Endothelial cell of umbilical vein (primary cell): ENCODE data around the gene RPS2.

ENCODE experiments used
- MAX ChIP-seq: IDR thresholded peaks from 2 replicates; pipeline ENCODE4 v1.6.1; 2011; ENCODE audit not compliant: insufficient read depth, insufficient read length
- POLR2A ChIP-seq: IDR thresholded peaks from 2 replicates; pipeline ENCODE4 v1.6.1; 2012; ENCODE audit warnings: low read depth, mild to moderate bottlenecking, control low read depth, low read length
- TF ChIP-seq, protein P1 (sequence below), 2 donors: IDR thresholded peaks; 1 replicate in 1 of 2; 2 replicates in 1 of 2; pipeline ENCODE4 v1.5.1; 2011; ENCODE audit warnings: low read length in 2 of 2, mild to moderate bottlenecking in 2 of 2, moderate library complexity in 2 of 2, control low read depth in 1 of 2, inconsistent platforms in 1 of 2, low read depth in 1 of 2; ENCODE audit not compliant: insufficient read depth in 1 of 2; ENCODE audit errors: extremely low read depth in 1 of 2

DNA sequence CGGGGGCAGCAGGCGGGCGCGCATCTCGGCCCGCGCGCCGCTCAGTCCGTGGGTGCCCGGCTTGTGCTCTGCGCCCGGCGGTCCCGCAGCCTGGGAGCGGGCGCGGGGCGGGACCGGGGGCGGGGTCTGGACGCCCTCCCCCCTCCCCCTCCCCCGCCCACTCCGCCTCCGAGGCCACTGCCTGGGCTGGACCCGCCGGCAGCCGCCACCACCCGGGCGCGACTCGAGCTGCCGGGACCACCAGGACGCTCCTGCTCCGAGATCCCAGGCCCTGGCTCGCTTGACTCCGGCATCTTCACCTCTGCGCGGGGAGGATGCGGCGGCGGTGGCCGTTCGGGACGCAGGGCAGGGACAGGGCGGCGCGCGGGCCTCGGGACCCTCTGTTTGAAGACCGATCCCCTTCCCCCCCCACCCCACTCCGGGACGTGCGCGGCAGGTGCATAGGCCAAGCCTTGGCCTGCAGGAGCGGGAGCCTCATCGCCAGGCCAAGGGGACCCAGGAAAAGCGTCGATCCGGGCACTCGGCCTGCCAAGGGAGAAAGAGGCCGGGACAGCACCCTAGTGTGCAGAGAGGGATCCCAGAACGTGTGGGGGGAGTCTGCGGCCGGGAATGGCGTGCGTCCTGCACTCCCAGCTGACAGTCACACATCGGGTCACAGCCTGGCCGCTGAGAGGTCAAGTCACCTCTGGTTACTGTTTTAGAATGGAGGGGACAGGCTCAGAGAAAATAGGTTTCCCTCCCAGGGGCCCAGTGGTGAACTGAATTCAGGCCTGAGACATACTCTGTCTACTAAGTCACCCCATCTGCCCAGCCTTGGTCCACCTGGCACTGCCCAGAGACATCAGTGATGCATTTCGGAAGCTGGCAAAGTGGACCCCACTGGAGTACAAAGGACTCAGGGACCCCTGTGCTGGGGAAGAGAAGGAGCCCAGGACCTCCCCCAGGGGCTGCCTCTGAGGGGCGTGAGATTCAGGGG, 46.0 kb downstream of the RPS2 start, which contains the start of gene HS3ST6:
- TF ChIP-seq, protein P1, sequence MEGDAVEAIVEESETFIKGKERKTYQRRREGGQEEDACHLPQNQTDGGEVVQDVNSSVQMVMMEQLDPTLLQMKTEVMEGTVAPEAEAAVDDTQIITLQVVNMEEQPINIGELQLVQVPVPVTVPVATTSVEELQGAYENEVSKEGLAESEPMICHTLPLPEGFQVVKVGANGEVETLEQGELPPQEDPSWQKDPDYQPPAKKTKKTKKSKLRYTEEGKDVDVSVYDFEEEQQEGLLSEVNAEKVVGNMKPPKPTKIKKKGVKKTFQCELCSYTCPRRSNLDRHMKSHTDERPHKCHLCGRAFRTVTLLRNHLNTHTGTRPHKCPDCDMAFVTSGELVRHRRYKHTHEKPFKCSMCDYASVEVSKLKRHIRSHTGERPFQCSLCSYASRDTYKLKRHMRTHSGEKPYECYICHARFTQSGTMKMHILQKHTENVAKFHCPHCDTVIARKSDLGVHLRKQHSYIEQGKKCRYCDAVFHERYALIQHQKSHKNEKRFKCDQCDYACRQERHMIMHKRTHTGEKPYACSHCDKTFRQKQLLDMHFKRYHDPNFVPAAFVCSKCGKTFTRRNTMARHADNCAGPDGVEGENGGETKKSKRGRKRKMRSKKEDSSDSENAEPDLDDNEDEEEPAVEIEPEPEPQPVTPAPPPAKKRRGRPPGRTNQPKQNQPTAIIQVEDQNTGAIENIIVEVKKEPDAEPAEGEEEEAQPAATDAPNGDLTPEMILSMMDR (IDR thresholded peaks at IDR 0.05; ENCODE audit: extremely low read depth in 1 of 2, insufficient read depth in 1 of 2, low read depth in 1 of 2, low read length in 2 of 2): no peak
- TF ChIP-seq POLR2A (no peak), MAX (no peak)
